Activated CD8-positive, alpha-beta memory T cell treated with anti-CD3 and anti-CD28 coated beads, Interleukin-2, amount 50 U/mL, for 24 hours (primary cell): ENCODE data around the gene MUC16.

Experiments used
- DNase-seq: peaks from one replicate; pipeline ENCODE4 v3.0.0-alpha.2; 2020; ENCODE audit errors: extremely low read depth

The MUC16 gene

GRCh38 chr19:9008667-9009066, 1.5 kb downstream of the MUC16 start:
- no peak for DNase-seq

- no peak for DNase-seq
These were observed 9.3 kb downstream of the MUC16 start for GRCh38 chr19:9000933-9001332.

- DNase-seq, result no peak
These were observed 22.0 kb downstream of the MUC16 start for GRCh38 chr19:8988204-8988603.

GRCh38 chr19:8986296-8986695, 23.9 kb downstream of the MUC16 start:
- DNase-seq, result no peak

- no peak for DNase-seq
These were observed 36.6 kb downstream of the MUC16 start for GRCh38 chr19:8973501-8974091.

- DNase-seq, result no peak
These were observed 44.3 kb downstream of the MUC16 start for GRCh38 chr19:8965887-8966286.
